ENCODE results near the gene MSI2.

MSI2 gene

DNA sequence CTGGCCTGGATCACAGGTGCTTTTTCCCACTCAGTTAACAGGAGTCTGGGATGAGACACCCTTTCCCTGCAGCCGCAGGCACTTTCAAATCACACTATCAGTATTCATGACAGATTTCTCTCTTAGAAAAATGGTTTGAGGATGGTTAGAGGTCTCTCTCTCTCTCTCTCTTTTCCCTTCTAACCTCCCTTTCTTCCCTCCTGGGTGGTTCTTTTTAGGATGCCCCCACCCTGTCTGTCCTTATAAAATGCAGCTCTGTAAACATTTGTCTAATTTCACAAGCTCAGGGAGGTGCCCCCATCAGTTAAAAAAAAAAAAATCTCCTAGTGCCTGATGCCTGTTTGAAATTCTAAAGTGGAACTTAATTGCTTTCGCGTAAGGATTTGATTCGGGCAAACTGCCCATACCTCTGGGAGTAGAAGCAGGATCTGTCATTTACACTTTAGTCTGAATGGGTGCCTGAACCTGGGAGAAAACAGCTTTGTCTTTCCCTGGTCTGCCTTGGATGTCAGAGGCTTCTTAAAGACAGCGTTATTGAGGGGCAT lies 329.9 kb downstream of the MSI2 start:
- DNase-seq: no peak

DNA sequence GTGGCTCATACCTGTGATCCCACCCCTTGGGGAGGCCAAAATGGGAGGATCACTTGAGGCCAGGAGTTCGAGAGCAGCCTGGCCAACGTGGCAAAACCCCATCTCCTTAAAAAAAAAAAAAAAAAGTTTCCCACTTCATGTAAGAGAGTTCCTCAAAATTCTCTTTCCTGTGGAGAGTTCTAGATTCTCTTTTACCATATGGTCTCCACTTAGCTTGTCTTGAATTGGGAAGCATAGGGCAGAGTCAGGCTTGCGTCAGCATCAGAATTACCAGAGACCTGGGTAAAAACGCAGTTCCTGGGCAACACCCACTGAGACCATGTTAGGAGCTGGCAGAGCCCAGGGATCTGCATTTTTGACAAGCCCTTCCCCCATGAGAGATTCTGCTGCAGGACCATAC lies 330.4 kb downstream of the MSI2 start:
- DNase-seq: no peak

DNA sequence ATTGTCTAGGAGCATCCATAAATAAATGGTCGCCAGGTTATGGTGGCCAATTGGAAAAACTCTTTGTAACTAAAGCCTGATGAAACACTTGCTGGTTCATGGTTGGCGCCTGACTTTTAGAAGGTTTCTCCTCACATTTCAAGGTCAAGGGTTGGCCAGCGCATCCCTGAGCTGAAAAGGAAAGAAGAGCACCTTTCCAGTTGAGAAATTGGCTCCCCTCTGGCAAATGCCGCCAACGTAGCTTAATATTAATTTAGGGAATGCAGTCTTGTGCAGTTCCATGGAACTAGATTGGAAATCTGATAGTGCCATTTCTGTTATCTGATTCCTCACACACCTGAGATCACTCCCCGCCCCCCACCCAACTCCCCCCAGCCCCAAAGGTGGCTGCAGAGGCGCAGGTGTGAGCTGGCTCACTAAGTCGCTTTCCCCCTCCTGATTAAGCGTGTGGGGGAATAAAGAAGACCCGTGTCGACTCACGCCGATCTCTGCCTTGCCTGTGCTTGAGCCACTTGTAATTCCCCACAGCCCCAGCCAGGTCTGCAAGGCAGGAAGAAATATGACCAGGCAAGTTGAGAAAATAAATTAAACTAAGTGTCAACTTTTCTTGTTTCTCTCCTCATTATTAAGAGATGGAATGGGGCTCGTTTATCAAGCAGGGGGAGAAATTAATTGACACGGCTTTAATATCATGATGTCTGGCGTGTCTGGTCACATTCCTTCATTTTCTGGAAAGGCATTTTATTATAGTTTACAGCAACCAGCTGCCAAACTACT lies 331.1 kb downstream of the MSI2 start:
- no peak for DNase-seq

DNA sequence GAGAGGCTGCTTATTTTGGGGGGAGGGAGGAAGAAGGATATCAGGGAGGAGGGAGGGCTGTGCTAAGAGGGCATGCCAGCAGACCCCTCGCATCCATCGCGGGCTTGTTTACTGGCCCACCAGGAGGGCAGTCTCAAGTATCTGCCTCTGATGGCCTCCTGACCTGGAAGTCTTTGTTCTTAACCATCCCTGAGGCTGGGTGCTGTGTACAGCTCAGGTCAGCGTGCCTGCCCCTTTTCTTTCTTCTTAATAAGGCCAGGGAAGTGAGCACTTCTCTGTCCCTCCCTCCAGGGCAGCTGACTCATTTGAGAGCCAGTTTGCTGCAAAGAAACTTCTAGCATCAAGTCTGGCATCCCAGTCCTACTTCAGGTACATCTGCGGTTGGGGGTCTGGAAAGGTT lies 331.8 kb downstream of the MSI2 start:
- no peak for DNase-seq

DNA sequence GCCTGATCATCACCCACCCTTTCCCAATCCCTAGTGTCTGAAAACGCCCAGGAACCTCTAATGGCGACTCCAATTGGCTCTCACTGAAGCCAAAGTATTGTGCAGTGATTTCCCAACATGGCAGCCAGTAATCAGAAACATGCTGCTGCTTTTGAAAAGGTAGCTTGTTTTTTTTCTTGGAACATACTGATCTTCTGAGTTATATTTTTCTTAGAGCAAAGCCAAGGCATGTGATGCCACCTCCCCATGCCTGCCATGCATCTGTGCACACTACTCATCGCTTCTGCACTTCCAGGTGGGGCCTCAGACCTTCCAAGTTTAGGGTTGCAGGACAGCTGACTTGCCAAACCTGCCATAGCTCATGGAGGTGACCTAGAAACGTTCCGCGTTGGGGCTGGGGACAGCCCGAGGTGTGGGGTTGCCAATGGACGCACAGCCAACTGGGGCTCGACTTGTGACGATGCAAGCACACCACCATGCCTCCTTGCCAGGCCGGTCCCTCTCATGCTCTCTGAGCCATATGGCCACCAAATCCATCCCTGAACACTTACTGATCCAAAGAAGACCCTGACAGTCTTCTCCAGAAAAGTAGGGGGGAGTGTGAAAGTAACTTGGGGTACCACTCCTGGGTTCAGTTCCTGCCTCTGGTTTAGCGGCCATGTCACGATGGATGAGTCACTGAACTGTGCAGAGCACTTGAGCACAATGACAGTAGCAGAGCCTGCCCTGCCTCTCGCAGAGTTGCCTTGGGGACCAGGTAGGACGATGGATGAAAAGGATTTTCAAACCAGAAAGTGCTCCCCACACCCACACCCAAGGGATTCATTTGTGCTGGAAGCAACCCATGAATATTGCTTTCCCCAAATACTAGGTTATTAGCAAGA lies 333.1 kb downstream of the MSI2 start:
- no peak for DNase-seq

DNA sequence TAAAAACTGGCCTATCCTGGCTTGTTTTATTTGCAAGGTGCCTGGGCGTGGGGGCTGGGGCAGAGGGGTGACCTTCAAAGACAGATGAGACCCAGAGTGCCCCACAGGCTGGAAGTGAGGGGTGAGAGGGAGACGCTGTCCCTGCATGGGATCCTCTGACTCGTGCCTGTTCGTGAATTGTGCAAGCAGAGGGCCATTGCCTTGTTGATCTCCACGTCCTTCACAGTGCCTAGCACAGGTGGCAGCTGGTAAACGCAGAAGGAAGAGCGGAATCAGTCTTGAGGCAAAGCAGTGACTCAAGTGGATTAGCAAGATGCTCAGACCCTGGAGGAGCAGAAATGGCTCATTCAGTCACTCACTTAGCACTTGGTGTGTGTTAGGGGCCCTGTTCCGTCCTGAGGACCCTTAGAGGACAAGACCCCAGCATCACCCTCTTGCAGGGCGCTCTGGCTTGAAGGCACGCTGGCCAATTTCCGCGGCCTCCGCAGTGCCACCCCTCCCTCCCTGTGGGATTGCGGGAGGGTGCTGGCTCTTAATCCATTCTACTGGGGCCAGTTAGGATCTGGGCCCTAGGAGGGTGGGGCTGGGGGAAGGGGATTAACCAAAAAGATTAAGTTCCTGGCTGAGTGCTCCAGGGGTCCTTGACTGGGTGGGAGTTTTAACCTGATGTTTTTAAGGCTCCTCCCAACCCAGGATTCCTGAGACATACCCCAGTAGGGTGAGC lies 337.6 kb downstream of the MSI2 start:
- no peak for DNase-seq

DNA sequence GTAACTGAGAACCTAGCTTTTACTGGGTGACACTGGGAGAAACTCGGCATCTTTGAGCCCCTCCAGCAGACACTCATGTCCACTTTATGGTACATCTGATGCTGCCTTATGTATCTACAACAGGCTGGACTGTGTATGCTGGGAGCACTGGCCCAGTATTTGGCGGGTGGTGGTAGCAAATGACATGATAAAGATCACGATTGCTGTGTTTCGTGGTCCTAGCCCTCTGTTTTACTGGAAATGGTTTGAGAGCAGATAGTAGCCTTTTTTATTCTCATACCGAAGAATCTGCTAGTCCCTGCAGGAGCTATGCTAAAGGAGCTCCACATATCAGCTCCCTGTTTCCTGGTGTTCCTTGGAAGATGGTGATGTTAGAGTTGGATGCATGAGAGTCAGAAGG lies 338.4 kb downstream of the MSI2 start:
- DNase-seq: no peak

DNA sequence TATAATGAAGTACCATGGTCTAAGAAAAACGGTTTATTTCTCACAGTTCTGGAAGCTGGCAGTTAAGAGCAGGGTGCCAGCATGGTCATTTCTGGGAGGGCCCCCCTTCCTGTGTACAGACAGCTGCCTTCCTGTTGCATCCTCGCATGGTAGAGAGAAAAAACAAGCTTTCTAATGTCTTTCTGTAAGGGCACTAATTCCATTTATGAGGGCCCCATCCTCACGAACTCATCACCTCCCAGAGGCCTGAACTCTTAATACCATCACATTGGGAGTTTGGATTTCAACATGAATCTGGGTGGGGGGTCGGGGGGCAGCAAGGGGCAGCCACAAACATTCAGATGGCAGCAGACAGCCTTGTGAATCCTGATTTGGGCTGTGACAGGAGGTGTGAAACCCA lies 339.1 kb downstream of the MSI2 start:
- no peak for DNase-seq

DNA sequence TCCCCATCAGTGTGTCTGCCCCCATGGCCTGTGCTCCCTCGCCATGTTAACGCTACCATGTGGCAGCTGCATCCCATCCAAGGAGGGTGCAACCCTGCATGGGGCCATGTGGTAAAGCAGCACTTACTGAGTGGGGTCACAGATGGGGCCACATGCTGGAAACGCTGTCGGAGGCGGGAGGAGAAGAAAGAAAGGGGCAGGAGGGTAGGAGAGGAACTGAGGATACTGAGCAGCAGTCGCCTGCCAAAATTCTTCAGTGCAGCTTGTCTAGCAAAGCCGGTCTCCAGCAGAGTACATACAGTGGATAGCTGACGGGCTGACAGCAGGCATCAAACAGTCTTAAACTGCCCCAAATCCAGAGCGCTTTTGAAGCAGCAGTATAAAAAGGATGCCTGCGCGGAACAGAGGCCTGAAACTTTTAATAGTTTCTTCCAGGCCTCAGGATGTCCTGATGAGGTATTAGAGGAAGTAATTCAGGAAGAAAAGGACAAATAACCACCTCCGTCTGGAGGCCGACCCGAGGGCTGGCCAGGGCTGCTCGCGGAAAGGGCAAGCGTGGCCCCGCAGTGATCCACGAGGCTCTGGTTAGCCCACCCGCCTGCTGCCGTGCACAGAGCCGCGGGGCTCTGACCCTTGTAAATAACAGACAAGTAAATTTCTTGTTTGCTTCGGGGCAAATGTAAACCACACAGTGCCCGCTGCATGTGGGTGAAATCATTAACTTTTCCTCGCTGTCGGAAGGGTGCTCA lies 339.8 kb downstream of the MSI2 start:
- no peak for DNase-seq

DNA sequence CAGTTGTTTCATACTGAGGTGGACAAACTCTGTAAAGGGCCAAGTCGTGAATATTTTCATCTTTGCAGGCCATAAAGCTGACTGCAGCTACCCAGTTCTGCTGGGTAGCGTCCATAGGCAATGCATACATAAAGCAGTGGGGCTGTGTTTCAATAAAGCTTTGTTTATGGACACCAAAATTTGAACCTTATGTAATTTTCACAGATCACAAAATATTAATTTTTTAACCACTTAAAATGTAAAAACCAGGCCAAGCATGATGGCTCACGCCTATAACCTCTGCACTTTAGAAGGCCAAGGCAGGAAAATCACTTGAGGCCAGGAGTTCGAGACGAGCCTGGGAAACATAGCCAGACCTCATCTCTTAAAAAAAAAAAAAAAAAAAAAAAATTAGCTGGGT lies 340.8 kb downstream of the MSI2 start:
- no peak for DNase-seq

DNA sequence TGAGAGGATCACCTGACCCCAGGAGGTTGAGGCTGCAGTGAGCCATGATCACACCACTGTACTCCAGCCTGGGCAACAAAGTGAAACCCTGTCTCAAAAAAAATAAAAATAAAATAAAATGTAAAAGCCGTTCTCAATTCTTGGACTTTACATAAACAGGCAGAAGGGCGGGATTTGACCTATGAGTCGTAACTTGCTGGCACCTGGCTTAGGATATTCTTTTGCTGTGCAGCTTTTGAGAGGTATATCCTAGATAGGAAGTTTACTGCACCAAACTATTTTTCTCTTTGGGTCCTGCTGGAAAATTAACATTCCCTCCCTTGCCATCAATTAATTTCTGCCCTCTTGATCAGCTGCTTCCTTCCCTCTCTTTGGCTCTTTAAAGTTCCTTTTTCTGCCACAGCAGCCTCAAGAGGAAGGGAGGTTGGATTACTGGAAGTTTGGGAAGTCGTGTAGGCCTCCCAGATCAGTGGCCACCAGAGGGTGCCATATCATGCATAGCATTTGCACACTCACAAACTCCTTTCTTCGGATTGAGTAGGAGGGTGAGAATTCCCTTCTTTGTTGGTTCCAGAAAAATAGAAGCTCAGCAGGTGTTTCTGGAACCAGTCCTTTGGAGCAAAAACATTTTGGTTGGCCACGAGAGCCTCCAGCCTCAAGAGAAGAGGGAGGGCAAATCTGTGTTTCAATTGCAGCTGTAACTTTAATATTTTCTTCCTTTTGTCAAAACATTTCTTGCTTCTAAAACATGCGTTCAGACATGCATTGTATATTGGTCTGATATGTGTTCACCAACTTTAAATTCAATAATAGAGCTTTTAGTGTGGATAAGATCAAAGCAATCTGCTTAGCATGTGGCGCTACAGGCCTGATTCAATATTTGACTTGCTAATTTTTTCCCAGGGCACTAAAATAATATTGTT lies 341.5 kb downstream of the MSI2 start:
- DNase-seq: peak; percentile 72

DNA sequence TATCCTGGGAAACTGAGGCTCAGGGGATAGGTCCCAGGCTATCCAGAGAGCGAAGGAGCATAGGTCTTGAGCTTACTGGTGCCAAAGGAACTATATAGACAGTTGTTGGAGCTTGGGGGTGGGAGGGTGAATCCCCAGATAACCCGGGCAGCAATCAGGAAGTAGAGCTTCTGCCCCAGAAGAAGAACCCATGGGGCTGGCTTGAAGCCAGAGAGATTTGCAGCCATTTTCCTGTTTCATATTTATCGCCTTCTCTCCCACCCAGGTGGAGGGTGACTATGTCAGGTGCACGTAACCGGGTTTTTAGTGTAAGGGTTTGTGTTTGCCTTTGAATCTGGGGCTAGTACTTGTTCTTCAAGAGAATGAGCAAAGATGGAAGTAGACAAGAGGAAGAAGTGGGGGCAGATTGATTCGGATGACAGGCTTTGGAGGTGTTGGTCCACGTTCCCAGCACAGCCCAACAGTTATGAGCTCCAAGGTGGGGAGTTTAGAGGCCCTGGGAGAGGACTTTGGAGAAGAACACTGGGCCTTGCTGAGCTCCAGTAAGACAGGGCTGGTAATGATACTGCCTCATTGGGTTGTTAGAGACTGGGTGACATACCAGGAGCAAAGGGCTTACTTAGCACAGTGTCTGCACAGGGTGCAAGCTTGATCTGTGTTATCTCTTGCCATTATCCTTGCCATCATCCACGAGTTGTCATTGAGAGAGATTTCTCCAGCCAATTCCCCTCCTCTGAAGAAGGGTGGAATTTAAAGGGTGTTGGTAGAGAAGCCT lies 343.1 kb downstream of the MSI2 start:
- DNase-seq: no peak

DNA sequence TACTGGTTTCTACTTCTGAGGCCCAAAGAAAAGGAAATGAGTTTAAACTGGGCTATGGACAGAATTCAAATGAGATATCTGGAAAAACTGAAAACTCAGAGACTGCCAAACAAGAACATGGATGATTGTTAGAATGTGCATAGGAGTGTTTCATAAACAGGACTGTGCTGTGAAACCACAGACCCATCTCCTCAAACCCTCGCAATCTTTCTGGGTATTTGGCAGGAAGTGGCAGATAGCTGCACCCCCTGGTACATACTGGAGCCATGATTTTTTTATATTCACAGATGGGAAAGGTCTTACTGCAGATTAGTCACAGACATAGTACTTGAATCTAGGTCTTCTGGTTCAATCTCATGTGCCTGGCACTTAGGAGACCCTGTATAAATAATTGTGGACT lies 343.8 kb downstream of the MSI2 start:
- DNase-seq: no peak

DNA sequence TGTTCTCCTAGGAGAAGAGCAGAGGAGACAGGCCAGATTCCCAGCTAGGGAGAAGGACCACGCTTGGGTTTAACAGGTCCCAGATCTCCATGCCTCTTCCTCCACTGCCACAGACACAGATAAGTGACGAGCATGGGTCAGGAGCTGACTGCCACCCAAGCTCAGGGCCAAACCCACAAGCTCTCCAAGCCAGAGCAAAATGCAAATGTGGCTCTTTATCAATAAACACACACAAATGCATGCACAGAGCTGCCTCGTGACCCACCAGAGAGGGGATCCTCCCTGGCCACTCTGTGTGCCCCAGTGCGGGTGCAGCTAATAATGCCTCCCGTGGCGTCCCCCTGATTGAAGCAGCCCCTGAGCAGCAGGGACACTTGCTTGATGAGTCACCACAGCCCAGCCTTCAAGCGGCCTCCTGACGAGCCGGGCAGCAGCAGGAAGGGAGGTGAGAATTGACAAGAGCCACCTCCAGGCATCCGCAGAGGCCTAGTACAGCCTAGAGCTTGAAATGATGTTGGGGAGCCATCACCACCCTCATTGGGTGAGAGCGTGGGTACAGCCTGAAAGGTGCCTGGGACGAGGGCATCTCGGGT lies 344.9 kb downstream of the MSI2 start:
- no peak for DNase-seq

DNA sequence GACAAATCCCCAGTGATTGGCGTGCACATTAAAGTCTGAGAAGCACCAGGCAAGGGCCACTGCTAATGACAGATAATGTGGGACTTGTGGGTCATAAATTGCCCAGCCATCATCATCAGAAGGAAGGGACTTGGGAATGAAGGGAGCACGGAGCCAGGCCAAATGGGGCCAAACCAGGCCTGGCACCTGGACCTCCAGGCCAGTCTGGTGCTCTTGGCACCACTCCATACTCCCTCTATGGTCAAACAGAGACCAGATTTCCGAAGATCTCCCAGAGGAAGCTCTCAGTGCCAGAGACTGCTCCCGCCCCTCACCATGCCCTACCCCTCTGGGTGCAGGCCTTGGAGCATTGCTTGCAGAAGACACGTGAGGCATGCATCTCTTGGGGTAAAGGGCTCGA lies 346.6 kb downstream of the MSI2 start:
- no peak for DNase-seq

DNA sequence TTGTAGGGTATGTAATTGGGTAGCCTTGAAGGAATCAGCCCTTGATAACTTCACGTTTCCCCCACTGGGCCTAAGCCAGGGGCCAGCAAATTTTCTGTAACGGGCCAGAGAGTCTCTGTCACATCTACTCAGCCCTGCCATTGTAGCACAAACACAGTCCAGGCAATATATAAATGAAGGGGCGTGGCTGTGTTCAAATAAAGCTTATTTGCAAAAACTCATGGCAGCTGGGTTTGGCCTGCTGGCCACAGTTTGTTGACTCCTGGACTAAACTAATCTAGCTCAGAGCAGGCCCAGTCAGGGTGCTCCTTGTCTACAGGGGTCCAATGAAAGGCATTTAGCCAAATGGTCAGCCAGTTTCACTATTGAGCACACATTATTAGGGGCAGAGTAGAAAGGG lies 347.2 kb downstream of the MSI2 start:
- DNase-seq: no peak

DNA sequence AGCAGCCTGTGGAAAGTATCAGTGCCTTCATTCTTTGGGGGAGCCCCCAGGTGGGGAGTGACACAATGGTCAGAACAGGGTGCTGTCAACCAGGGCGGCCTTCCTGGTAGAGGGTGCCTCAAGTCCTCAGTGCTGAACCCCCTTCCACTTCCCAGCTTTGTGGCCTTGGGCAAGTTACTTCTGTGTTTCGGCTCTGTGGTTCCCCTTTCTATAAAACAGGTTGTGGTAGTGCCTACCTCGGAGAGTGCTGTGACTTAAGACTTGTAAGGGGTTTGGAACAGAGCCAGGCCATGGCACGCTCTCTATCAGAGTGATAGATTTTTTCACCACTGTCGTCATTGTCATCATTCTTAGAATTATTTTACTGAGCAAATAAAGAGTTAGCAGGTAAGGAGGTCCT lies 347.7 kb downstream of the MSI2 start:
- no peak for DNase-seq

DNA sequence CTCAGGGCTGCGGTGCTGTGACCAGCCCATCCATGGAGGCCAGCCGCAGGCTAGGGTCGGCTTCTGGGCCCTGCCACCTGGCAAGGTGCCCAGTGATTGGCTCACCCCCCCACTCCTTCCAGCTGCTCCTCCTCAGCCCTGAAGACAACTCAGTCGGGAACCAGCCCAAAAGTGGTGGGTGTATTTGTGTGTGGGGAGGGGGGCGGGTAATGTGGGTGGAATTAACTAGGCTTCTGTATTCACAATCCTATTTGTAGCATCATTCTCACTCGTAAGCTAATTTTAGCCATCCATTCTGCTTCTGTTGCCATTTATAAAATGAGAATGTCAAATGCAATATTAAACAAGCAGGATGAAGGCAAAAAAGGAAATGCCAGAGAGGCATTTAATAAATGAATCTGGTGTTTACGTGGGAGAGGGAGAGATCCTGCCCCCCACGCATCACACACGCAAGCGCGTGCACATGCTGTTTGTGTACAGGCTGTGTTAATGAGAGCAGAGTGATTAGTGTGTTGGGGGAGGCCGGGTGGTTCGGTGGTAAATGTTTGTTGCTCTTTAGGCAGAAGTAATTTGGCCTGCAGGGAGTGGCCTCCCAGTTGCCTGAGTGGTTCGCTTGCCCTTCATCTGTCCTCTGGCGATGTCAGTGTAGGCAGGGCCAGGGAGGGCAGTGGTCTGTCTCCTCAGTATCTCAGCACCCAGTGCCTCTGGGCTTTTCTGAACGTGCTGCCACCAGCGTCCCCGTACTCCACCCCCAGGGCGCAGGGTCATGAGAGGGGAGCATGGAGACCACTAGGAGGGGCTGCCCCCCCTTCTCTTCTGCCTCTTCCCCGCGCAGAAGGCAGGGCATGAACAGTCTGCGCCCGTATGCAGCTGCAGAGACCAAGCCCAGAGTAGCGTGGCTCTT lies 348.7 kb downstream of the MSI2 start:
- DNase-seq: no peak

DNA sequence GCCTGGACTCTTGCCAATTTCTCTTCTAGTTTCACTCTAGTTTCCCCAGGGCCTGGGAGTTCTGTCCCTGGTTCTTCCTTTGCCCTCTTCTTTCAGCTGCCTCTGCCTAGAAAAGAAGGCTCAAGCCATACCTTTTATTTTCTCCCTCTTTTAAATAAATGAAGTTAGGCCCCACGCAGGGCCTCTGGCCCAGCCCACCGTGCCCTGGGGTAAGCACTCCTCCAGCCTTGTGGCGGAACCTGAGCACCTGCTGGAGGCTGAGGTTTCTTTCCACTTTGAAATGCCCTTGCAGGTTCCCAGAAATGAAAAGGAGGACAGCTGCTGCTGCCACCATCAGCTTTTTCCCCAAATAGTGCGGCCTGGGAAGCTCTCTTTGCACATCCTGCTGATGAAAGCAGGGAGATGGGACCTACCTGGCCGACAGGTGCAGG lies 349.4 kb downstream of the MSI2 start:
- peak; percentile 48 for DNase-seq

Data from fibroblast of skin of scalp (primary cell).